Peyer's patch (tissue), 4 donors: ENCODE measurements around the gene NRAP. TPM values are rescaled to one million over a fixed set of nuclear protein-coding genes. Genes with fewer than 3 reads are reported as not detected.

Source experiments
- DNase-seq, 3 donors: peaks; one replicate each; pipeline ENCODE4 v3.0.0-alpha.2; 2017 to 2019
- H3K27ac ChIP-seq, 4 donors: fragments of 200-600 bp; sonication (generic); one replicate each; pipeline ENCODE4 v1.5.1; 2016 to 2019
- H3K27me3 ChIP-seq, 2 donors: fragments of 200-600 bp; sonication (generic); one replicate each; pipeline ENCODE4 v1.5.1; 2019
- H3K36me3 ChIP-seq, 3 donors: fragments of 200-600 bp; sonication (generic); one replicate each; pipeline ENCODE4 v1.5.1; 2016 to 2019
- H3K4me1 ChIP-seq, 4 donors: fragments of 200-600 bp; sonication (generic); one replicate each; pipeline ENCODE4 v1.5.1; 2016 to 2019
- H3K4me3 ChIP-seq, 4 donors: fragments of 200-600 bp; sonication (generic); 1 replicate in 3 of 4; 2 replicates in 1 of 4; pipeline ENCODE4 v1.5.1; 2016 to 2019; ENCODE audit warnings: mild to moderate bottlenecking in 1 of 4
- H3K9me3 ChIP-seq, 4 donors: fragments of 200-600 bp; sonication (generic); one replicate each; pipeline ENCODE4 v1.5.1; 2016 to 2019; ENCODE audit warnings: mild to moderate bottlenecking in 1 of 4
- CTCF ChIP-seq, 6 experiments: fragments of 450-650 bp in 4 of 6; fragments of 200-600 bp in 2 of 6; sonication (generic) in 1 of 6; IDR thresholded peaks; one replicate each; pipeline ENCODE4 v1.5.1; 2017 to 2019; ENCODE audit warnings: antibody characterized with exemption in 6 of 6, mild to moderate bottlenecking in 3 of 6, moderate library complexity in 1 of 6
- POLR2A ChIP-seq, 2 donors: fragments of 450-650 bp; IDR thresholded peaks; one replicate each; pipeline ENCODE4 v1.5.1; 2017; ENCODE audit warnings: antibody characterized with exemption in 2 of 2, mild to moderate bottlenecking in 2 of 2, moderate library complexity in 2 of 2
- total RNA-seq, 4 donors: library from RNA; depleted of rRNA; stranded (reverse); fragments of >200 nt; gene quantifications; one replicate each; pipeline ENCODE4 v1.1.0, GENCODE V29; 2016

The NRAP gene
- total RNA-seq, 4 donors from 2014 or later = not detected

- no peak for TF ChIP-seq CTCF (IDR thresholded peaks at IDR 0.05)
- no peak for TF ChIP-seq POLR2A (IDR thresholded peaks at IDR 0.05)
- no peak for DNase-seq
- Histone ChIP-seq H3K36me3 (peaks cover 0 to 37% (median 0%) of the 10 kb centered on the region in 3 donors), H3K4me3 (no peak overlapping the region), H3K4me1 (no peaks in the 10 kb centered on the region), H3K9me3 (peaks cover 0 to 9% (median 2%) of the 10 kb centered on the region in 4 donors), H3K27me3 (no peaks in the 10 kb centered on the region), H3K27ac (no peak overlapping the region)
Measured at GRCh38 chr10:113697595-113697994, 33.8 kb upstream of the NRAP start.

- H3K36me3 ChIP-seq = peaks cover 0 to 49% (median 0%) of the 10 kb centered on the region in 3 donors
Measured at GRCh38 chr10:113695691-113696090, 31.9 kb upstream of the NRAP start.

GRCh38 chr10:113693348-113693747 is 29.5 kb upstream of the NRAP start:
- no peaks in the 10 kb centered on the region for H3K27me3 ChIP-seq
- no peak for TF ChIP-seq POLR2A (IDR thresholded peaks at IDR 0.05)
- TF ChIP-seq CTCF (IDR thresholded peaks at IDR 0.05) = no peak

More at GRCh38 chr10:113695691-113696090, 31.9 kb upstream of the NRAP start:
- H3K4me3 ChIP-seq = no peak overlapping the region
- no peak for TF ChIP-seq CTCF (IDR thresholded peaks at IDR 0.05)
- TF ChIP-seq POLR2A (IDR thresholded peaks at IDR 0.05) = no peak
- peaks cover 0 to 15% (median 2%) of the 10 kb centered on the region in 4 donors for H3K9me3 ChIP-seq
- H3K27ac ChIP-seq = no peak overlapping the region
- no peaks in the 10 kb centered on the region for H3K27me3 ChIP-seq
- no peaks in the 10 kb centered on the region for H3K4me1 ChIP-seq
- DNase-seq = no peak

GRCh38 chr10:113692271-113692670 is 28.4 kb upstream of the NRAP start:
- H3K36me3 ChIP-seq = peaks cover 0 to 25% (median 0%) of the 10 kb centered on the region in 3 donors
- DNase-seq = no peak
- H3K27me3 ChIP-seq = no peaks in the 10 kb centered on the region
- no peak overlapping the region for H3K4me3 ChIP-seq
- TF ChIP-seq POLR2A (IDR thresholded peaks at IDR 0.05) (no peak), CTCF (IDR thresholded peaks at IDR 0.05) (no peak)
- no peak overlapping the region for H3K27ac ChIP-seq
- H3K9me3 ChIP-seq = peaks cover 0 to 15% (median 2%) of the 10 kb centered on the region in 4 donors
- H3K4me1 ChIP-seq = no peaks in the 10 kb centered on the region

More at GRCh38 chr10:113693348-113693747, 29.5 kb upstream of the NRAP start:
- Histone ChIP-seq H3K4me1 (no peaks in the 10 kb centered on the region), H3K9me3 (peaks cover 0 to 15% (median 2%) of the 10 kb centered on the region in 4 donors), H3K27ac (no peak overlapping the region), H3K36me3 (peaks cover 0 to 36% (median 0%) of the 10 kb centered on the region in 3 donors), H3K4me3 (no peak overlapping the region)
- no peak for DNase-seq

GRCh38 chr10:113691381-113691780 is 27.5 kb upstream of the NRAP start:
- no peak overlapping the region for H3K4me3 ChIP-seq
- H3K4me1 ChIP-seq = no peaks in the 10 kb centered on the region
- peaks cover 0 to 15% (median 2%) of the 10 kb centered on the region in 4 donors for H3K9me3 ChIP-seq
- DNase-seq = no peak
- H3K36me3 ChIP-seq = peaks cover 0 to 22% (median 0%) of the 10 kb centered on the region in 3 donors
- no peak for TF ChIP-seq CTCF (IDR thresholded peaks at IDR 0.05)
- TF ChIP-seq POLR2A (IDR thresholded peaks at IDR 0.05) = no peak
- H3K27ac ChIP-seq = no peak overlapping the region
- H3K27me3 ChIP-seq = no peaks in the 10 kb centered on the region

- TF ChIP-seq POLR2A (IDR thresholded peaks at IDR 0.05) = no peak
- no peak for TF ChIP-seq CTCF (IDR thresholded peaks at IDR 0.05)
- H3K4me3 ChIP-seq = no peak overlapping the region
- peaks cover 0 to 15% (median 2%) of the 10 kb centered on the region in 4 donors for H3K9me3 ChIP-seq
- H3K4me1 ChIP-seq = no peaks in the 10 kb centered on the region
- no peaks in the 10 kb centered on the region for H3K27me3 ChIP-seq
- no peak for DNase-seq
- peaks cover 0 to 22% (median 0%) of the 10 kb centered on the region in 3 donors for H3K36me3 ChIP-seq
- no peak overlapping the region for H3K27ac ChIP-seq
Measured at GRCh38 chr10:113690749-113691148, 26.9 kb upstream of the NRAP start.
